OCI-M1 (cell line): ENCODE measurements around the gene CD160.
"Not testable (repeated sequence)": the region's sequence is repeated elsewhere in the genome, so short reads cannot be mapped to it uniquely, and the experiment has no call there.

ENCODE experiments used
- DNase-seq: peaks from one replicate; lab custom pipeline; 2025; lab: John Stamatoyannopoulos, UW

Gene CD160

GRCh38 chr1:145719230-145720079, at the start of gene CD160:
TSS of gene CD160 (plus strand) at chr1:145719499. CDS start at chr1:145728328, 8,829 bp downstream.
- DNase-seq = no peak

- DNase-seq = not testable (repeated sequence)
Measured at GRCh38 chr1:145670995-145671745, 48.1 kb upstream of the CD160 start.

GRCh38 chr1:145673217-145673616, 46.1 kb upstream of the CD160 start:
- not testable (repeated sequence) for DNase-seq

GRCh38 chr1:145684858-145685257, 34.4 kb upstream of the CD160 start:
- DNase-seq = not testable (repeated sequence)

GRCh38 chr1:145686078-145686477, 33.2 kb upstream of the CD160 start:
- DNase-seq = not testable (repeated sequence)

- no peak for DNase-seq
Measured at GRCh38 chr1:145688328-145688727, 31.0 kb upstream of the CD160 start.

- no peak for DNase-seq
Measured at GRCh38 chr1:145688924-145689323, 30.4 kb upstream of the CD160 start.

GRCh38 chr1:145689922-145690321, 29.4 kb upstream of the CD160 start:
- no peak for DNase-seq

GRCh38 chr1:145690587-145691558, 28.4 kb upstream of the CD160 start:
- DNase-seq = peak; percentile 95

GRCh38 chr1:145692785-145693443, 26.4 kb upstream of the CD160 start:
- no peak for DNase-seq

- peak; percentile 68 for DNase-seq
Measured at GRCh38 chr1:145695821-145696629, 23.3 kb upstream of the CD160 start.

- DNase-seq = no peak
Measured at GRCh38 chr1:145696630-145696960, 22.7 kb upstream of the CD160 start.

GRCh38 chr1:145701306-145701862, 17.9 kb upstream of the CD160 start:
- no peak for DNase-seq

- DNase-seq = no peak
Measured at GRCh38 chr1:145702052-145702451, 17.2 kb upstream of the CD160 start.

GRCh38 chr1:145702826-145703225, 16.5 kb upstream of the CD160 start:
- no peak for DNase-seq

- DNase-seq = no peak
Measured at GRCh38 chr1:145705622-145706021, 13.7 kb upstream of the CD160 start.

- DNase-seq = no peak
Measured at GRCh38 chr1:145706086-145706664, 13.1 kb upstream of the CD160 start.

GRCh38 chr1:145707183-145707867, 12.0 kb upstream of the CD160 start, which contains the start of gene PDZK1:
TSS of gene PDZK1 (minus strand) at chr1:145707368. CDS start at chr1:145688021, 19,347 bp downstream.
- no peak for DNase-seq

- peak; percentile 72 for DNase-seq
Measured at GRCh38 chr1:145708063-145708462, 11.2 kb upstream of the CD160 start.
